Mammary epithelial cell (primary cell): ENCODE data around the gene OLFM1.

Experiments
- EZH2 ChIP-seq: IDR thresholded peaks from 2 replicates; pipeline ENCODE4 v1.6.1; 2012; ENCODE audit warnings: low read length, inconsistent platforms, borderline replicate concordance
- TF ChIP-seq, protein P1 (sequence below), 2 donors: IDR thresholded peaks in 1 of 2; conservative IDR thresholded peaks in 1 of 2; 2 replicates each; pipeline ENCODE4 v1.5.1; 2011 to 2012; ENCODE audit warnings: inconsistent platforms in 2 of 2, low read length in 2 of 2, mild to moderate bottlenecking in 2 of 2, control low read depth in 1 of 2, low read depth in 1 of 2; ENCODE audit not compliant: insufficient read depth in 1 of 2; ENCODE audit errors: extremely low read depth in 1 of 2

DNA sequence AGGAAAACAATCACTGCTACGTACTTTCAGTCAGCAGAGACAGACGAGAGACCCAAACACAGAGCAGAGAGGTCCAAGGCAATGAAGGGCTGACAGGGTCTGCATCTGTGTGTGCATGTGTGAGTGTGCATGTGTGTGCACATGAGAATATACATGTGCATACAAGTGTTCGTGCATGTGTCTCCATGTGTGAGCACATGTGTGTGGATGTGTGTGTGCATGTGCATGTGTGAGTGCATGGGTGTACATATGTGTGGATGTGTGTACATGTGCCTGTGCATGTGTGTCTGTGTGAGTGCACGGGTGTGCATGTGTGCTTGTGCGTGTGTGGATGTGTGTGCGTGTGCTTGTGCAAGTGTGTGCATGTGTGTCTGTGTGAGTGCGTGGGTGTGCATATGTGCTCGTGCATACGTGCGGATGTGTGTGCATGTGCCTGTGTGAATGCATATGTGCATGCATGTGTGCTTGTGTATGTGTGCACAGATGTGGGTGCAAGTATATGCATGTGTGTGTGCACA, 82.3 kb downstream of the OLFM1 start:
- TF ChIP-seq, protein P1, sequence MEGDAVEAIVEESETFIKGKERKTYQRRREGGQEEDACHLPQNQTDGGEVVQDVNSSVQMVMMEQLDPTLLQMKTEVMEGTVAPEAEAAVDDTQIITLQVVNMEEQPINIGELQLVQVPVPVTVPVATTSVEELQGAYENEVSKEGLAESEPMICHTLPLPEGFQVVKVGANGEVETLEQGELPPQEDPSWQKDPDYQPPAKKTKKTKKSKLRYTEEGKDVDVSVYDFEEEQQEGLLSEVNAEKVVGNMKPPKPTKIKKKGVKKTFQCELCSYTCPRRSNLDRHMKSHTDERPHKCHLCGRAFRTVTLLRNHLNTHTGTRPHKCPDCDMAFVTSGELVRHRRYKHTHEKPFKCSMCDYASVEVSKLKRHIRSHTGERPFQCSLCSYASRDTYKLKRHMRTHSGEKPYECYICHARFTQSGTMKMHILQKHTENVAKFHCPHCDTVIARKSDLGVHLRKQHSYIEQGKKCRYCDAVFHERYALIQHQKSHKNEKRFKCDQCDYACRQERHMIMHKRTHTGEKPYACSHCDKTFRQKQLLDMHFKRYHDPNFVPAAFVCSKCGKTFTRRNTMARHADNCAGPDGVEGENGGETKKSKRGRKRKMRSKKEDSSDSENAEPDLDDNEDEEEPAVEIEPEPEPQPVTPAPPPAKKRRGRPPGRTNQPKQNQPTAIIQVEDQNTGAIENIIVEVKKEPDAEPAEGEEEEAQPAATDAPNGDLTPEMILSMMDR (conservative IDR thresholded peaks at IDR 0.05 in 1 of 2, IDR thresholded peaks at IDR 0.05 in 1 of 2; ENCODE audit: extremely low read depth in 1 of 2, insufficient read depth in 1 of 2, low read depth in 1 of 2, low read length in 2 of 2), result no peak
- no peak for TF ChIP-seq EZH2
